HG02973 (cell line): ENCODE measurements around the gene CAMK2A.

ENCODE experiments used
- ATAC-seq: cut with Tn5 transposase; IDR thresholded peaks from one replicate; pipeline ENCODE4 v1.9.1; 2021; ENCODE audit warnings: moderate library complexity; ENCODE audit not compliant: unreplicated experiment

CAMK2A gene

DNA sequence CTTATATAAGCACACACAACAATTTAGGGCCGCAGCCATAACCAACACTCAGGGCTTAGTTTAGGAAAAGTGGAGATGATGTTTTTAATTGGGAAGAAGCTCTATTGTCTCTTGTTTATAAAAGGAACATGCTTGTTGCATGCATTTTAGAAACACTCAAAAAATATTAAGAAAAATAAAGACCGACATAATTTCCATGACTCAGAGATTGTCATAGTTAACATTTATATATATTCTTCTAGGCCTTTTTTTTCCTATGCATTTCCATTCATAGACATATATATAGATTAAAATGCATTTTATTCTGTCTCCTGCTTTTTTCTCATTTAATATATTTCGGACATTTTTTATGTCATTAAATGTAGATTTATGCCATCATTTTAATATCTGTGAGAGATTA lies 26.7 kb upstream of the CAMK2A start:
- no peak for ATAC-seq

DNA sequence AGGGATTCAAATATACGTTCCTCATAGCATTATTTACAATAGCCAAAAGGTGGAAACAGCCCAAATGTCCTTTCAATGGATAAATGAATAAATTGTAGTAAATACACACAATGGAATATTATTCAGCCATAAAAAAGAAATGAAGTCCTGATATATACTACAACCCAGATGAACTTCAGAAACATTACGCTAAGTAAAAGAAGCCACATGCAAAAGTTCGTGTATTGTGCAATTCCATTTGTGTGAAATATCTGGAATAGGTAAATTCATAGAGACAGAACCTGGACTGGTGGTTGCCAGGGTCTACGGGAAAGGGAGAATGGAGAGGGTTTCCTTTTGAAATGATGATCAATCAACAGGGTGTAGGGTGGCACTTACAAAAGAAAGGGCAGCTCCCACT lies 25.7 kb upstream of the CAMK2A start:
- no peak for ATAC-seq

DNA sequence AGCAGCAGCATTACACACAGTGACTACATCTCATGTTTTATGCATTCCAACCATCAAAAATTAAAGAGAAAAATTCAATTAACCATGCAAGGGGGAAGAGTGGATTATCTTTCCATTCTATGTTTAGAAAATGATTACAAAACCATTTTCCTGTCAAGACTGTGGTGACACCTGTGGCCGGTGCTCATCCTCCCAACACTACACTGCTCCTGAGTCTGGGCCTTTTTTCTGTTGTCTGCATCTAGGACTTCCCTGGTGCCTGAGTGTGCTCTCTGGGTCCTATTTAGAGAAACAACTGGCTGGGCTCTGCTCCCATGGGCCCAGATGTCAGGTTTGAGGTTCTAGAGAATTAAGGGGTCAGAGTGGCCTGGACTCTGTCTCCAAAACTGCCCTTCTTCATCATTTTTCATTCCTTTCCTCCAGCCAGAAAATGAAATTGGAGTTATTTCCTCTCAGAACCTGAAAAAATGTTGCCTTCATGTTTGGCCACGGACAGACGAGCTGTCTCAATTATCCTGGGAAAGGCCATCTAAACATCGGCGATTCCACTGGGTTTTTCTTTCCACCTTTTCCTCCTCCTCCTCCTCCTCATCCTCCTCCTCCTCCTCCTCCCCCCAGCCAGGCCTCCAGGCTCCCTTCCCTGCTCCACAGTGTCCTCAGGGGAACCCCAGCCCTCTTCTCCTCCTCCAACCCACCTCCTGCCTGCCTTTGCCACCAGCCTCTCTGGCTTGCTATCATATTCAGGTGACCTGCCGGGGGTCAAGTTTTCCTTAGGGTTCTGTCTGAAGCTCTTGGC lies 24.5 kb upstream of the CAMK2A start:
- no peak for ATAC-seq

DNA sequence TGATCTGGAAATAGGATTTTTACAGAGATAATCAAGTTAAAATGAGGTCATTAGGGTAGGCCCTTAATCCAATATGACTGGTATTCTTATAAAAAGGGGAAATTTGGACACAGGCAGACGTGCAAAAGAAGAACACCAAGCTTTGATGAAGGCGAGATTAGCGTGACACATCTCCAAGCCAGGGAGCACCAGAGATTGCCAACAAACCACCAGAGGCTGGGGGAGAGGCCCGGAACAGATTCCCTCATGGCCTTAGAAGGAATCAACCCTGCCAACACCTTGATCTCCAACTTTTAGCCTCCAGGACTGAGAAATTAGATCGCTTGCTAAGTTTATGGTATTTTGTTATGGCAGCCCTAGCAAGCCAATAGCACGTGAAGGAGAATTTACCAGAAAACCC lies 23.9 kb upstream of the CAMK2A start:
- no peak for ATAC-seq

DNA sequence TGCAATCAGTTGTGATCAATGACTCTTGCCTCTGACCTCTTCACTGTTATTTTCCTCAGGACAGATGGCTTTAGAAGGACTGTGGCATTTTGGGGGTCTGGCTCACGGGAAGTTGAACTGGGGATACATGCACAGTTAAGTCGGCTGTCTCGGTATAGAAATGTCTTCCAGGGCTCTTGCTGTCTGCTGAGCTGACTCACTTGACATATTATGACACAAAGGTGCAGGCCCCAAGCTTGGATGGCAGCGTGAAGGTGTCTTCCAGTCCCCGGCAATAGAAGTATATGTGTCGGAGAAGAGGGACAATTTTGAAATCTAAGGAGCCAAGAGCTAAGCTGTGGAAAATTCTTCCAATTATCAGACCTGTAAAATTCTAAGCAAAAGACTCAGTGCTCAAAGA lies 22.9 kb upstream of the CAMK2A start:
- ATAC-seq = no peak

DNA sequence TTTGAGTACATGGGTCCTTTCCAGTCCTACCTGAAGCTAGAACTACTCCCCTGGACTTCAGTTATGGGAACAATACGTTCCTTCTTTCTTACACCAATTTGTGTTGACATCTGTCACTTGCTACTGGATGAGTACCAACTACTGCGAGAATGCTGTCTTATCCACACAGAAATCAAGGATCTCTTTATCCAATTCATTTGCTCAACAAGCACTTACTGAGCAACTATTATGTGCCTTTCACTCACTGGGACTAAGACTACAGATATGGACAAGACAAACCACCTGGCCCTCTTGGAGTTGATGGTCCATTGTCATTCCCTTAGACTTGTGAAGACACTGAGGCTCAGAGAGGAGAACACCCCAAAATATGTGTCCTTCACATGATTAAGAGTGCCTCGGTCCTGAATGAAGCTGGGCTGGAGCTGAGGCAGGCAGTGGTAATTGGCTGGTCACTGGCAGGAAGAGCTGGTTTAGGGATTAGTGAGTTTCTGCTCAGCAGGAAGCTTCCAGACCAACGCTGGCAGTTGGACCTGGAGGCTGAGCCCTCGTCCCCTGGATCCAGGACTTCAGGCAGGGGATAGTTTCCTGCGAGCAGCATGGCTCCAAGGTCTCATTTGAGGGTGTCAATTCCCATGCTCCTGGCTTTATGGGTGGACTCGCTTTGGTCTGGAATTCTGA lies 21.6 kb upstream of the CAMK2A start:
- ATAC-seq = no peak

DNA sequence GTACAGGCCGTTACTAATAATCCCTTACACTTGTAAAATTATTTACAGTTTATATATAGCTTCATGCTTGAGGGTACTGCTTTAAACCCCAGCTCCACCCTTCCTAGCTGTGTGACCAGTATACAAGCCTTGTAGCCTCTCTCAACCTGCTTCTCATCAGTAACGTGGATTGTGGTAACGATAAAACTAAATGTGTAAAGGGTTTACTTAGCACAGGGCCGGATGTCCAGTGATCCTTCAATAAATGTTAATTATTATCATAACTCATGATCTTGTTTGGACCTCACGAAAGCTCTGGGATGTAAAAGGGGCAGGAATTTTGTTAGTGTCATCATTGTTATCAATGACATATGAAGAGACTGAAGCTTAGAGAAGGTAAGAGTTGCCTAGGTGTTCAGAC lies 20.7 kb upstream of the CAMK2A start:
- ATAC-seq = no peak

DNA sequence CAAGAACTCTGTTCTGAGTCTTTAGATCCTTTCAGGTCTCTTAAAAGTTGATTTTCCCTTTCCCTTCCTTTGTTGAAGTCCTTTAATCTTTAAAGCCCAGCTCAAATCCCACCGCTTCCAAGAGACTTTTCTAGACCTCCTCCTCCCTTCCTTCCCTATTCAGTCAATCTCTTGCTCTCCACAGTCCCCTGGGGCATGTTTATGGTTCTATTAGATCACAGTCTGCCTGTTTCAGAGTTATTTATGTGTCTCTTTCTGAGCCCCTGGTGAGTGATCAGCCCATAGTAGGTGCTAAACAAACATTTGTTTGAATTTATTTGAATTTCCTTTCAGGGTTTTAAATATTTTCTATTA lies 20.3 kb upstream of the CAMK2A start:
- no peak for ATAC-seq

DNA sequence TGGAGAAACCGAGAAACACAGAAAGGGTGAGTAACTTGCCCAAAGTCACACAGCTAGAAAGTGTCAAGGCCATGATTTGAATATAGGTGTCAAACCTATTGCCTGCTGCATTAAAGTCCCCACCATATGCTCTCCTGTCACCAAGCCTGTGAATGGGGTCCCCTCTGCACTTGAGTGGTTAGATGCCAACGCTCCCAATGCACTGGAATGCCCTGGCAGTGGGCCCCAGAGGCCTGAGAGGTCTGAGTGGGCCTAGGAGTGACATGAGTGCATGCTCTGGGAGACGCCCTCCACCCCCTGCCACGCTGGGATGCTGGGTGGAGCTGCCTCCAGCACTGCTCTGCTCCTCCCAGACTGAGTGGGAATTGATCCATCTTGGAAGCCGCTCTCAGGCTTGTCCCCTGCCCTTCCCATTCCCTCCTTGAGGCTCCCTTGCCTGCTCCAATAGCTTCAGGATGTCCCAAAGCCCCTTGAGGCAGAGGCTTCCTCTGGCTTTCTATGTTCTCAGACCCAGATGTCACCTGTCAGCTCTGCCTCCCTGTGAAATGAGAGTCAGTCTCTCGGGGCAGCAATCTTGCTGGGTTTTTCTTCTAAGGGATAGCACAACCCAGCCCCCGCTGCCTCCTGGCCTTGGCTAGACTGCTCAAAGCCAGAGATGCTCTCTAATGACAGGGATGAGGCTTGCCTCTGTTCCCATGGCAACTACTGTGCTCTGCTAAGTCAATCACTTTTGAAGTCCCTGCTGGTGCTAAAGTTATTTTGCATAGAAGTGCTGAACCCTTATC lies 19.7 kb upstream of the CAMK2A start:
- no peak for ATAC-seq

DNA sequence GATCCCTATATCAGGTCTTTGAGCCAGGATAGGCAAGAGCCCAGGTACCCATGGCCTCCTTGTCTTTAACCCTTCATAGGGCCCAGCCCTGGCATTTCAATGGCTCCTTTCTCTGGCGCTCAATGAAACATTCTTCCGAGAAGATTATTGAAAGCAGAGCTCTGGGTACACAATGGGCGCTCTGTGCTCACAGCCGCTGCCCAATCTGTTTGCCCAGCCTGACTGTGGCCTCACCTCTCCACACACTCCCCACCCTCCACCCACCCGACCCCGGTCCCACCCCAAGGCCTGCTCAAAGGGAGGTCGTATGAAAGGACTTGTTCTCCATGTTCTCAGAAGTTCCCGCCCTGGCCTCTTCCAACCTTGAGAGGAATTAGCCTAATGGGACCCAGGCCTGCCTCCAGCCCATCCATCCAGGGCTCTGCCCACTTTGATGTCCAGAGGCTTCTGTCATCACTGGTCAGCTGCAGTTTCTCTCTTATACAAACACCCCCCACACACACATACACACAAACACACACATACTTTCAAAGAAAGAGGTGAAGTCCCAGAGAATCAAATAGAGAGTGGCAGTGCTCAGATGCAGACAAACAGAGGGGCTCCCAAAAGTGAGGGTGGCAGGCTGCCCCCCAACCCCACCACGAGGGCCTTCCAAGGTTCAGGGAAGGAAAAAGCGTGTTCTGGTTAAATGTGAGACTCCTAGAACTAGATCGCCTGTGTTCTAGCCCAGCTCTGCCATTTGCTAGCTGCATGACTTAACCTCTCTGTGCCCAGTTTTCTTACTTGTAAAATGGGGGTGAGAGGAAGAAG lies 18.2 kb upstream of the CAMK2A start:
- no peak for ATAC-seq

DNA sequence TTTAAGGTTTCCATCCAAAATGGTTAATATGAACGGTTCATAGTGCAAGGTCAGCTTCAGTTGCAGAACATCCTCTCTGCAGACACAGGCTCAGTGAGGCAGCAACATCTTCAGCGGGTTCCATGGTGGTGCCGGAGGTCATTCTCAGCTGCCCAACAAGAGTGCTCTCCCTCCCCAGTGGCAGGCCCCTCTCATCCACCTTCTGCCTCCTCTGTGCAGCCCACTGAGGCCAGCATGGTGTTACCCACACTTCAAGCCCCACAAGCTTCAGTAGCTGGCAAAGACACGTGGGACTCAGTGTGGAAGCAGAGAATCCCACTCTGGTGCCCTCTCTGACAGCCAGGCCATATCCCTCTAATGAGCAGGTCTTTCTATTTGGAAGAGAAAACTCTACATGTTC lies 17.2 kb upstream of the CAMK2A start:
- no peak for ATAC-seq

DNA sequence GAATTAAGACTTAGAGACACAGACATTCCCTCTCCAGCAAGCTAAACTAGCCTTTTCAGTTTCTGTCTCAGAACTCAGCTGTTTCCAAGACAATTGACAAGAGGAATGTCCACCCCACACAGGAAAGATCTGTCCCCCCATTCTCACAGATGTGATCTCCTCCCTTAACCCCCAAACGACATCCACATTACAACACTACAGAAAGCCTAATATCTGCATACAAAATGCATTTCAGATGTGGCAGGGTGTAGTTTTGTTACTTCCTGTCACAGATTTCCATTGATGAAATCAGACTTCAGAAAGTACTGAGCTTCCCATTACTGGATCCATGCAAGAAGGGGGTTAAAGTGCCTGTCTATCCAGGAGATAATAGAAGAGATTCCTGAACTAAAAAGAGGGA lies 16.0 kb upstream of the CAMK2A start:
- ATAC-seq = no peak

DNA sequence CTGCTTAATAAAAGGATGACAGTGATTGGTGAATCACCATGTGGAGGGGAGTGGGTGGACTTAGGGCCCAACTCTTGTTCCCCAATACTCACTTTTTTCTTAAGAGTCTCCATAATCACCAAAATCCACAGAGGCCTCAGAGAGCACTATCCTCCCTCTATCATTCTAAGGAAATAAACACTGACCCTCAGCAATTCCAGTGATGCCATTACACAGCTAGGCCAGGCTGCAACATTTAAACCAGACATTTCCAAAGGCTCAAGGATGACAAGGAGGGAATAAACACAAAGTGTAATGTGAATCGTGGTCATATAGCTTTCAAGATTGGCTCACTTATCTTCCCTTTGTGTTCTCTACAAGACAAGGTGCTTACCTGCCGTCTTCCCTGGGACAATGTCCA lies 15.5 kb upstream of the CAMK2A start:
- ATAC-seq = no peak

DNA sequence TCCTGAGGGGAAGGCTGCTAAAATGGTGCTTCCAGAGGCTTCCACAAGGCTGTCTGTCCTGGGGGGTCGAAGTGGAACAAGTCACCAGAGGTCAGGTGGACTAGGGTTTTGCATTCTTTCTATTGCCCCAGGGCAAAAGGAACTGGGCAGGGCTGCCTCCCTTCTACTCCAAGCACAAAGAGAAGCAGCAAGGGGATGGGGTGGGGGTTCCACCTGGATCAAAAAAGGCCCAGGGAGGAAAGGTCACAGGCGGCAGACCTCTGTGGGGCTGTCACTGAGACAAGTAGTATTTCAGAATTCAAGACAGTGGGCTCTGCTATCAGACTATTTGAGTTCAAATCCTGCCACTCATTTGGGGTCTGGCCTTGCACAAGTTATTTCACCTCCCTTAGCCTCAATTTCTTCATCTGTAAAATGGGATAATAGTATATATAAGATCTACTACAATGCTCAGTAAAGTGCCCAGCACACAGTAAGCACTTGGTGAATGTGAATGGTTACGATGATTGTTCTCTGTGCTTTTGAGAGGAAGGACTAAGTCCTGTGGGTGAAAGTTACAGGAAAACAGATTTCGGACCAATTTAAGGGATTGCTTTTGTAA lies 15.0 kb upstream of the CAMK2A start:
- no peak for ATAC-seq

DNA sequence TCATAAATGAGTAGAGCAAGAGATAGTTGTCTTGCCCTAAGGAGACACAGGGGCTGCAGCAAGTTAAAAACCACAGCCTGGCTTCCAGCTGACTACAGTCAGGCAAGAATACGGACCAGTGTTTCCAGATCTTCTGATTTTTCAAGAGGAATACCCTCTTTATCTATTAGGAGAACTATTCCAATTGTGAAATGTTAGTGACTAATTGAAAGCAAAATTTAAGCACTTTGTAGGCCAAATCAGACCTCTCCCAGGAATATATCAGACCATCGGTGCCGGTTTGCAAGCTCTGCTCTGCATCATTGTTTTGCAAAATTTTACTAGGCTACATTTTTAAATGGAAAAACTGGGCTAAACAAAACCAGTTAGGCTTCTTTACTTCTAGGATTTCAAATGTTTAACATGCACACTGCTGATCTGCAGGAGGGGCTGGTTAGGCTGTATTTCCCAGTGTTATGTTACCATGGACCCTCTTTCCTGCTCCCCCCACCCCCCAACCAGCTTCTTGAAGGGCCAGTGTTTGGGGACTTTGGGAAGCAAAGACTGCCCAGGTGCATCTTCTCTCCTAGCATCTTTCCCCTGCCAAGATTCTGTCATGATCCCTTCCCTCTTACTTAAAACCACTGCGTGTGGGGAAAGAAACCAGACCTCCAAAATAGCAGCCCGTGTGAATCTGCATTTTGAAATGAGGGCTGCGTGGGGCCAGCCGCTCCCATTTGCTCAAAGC lies 14.2 kb upstream of the CAMK2A start:
- no peak for ATAC-seq

DNA sequence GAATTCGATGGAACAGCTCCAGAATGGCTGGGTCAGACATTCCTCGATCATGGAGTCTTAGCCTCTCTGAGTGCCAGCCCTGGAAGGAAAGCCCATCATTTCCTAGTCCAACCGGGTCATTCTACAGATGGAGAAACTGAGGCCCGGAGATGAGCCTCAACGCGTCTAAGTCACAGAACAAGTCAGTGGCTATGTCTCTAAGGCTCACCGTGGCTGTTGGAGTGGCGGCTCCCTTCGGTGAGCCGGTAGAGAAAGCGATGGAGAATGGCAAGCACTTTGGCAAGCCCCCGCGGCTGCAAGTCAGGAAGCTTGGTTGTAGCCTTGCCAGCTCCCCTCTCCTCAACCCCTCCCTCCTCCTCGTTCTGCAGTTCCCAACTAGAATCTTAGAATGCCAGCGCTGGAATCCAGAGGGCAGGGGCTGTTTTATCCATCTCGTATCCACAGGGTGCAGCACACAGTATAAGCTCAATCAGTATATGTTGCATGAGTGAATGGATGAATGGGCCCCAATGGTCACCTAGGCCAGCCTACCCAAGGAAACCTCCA lies 13.6 kb upstream of the CAMK2A start:
- ATAC-seq = no peak

DNA sequence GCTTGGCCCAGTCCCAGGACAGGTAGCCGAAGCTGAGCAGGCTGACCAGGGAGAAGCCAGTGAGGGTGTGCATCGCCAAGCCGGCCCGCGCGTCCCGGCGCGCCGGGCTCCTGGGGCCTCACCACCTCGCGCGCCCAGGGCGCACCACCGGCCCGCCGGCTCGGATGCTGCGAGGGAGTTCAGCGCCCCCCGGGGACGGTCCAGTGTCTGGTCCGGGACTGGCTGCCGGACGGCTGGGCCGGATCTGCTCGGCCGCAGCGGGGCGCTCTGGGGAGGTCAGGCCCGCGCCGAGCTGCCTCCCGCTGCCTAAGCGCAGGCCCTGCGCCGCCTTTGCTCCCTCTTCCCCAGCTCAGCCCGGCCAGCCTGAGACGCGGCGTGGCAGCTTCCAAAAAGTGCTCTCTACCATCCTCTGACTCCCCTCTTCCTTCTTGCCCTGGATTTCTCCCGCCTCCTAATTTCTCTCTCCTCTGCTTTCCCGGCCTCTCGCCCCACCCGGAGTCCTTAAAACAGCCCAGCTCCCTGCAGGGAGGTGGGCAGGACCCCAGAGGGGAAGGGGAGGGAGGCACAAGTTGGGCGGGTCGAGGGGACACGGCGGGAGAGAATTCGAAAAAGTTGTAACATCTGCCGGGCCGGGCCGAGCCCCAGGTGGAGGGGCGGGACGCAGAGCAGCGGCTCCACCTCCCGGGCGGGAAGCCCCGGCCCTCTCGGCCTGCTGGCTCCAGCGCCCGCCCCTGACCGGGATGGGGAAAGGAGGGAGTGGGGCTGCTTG lies 12.9 kb upstream of the CAMK2A start, which contains the start of gene ARSI:
Gene ARSI (minus strand): TSS at position 605 of the 769 bp plus-strand sequence. CDS start 532 bp downstream, at position 73.
- no peak for ATAC-seq

DNA sequence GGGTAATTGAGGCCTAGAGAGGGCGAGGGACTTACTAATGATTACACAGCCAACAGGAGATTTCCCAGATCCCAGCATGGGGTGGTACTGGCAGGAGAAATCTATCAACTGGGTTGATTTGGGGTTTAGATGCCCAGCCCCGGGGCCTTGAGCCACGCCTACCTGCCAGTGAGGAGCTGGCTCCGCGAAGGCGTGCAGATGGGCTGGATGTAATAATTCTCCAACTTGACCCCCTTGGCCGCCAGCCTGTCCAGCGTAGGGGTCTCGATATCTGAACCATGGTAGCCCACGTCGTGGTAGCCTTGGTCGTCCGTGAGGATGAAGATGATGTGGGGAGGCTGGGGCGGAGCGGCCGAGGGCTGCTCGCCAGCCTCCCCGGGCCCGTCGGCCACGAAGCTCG lies 12.3 kb upstream of the CAMK2A start:
- no peak for ATAC-seq

DNA sequence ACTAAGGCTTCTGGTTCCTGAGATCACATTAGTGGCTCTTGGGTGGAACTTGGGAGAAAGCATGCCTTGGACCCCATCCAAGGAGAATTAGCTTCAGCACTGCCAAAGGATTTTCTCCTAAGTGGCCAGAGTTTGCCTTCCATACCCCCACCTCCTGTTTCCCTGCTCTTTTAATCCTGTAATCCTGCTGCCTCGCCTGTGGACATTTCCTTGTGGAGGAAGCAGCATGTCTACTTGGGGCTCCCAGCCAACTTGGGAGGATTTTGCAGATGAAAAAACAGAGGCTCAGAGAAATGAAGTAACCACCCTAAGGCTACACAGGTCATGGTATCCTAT lies 11.6 kb upstream of the CAMK2A start:
- no peak for ATAC-seq
